Body of pancreas (tissue), 4 donors: ENCODE data around the gene ZNF621.

Experiments used
- CTCF ChIP-seq, 7 experiments: fragments of 450-650 bp in 4 of 7; fragments of 200-600 bp in 3 of 7; sonication (generic) in 3 of 7; IDR thresholded peaks; one replicate each; pipeline ENCODE4 v1.5.1; 2016 to 2019; ENCODE audit warnings: antibody characterized with exemption in 7 of 7
- POLR2A ChIP-seq, 3 donors: fragments of 450-650 bp; IDR thresholded peaks; one replicate each; pipeline ENCODE4 v1.6.1; 2016; ENCODE audit warnings: antibody characterized with exemption in 3 of 3, mild to moderate bottlenecking in 2 of 3

DNA sequence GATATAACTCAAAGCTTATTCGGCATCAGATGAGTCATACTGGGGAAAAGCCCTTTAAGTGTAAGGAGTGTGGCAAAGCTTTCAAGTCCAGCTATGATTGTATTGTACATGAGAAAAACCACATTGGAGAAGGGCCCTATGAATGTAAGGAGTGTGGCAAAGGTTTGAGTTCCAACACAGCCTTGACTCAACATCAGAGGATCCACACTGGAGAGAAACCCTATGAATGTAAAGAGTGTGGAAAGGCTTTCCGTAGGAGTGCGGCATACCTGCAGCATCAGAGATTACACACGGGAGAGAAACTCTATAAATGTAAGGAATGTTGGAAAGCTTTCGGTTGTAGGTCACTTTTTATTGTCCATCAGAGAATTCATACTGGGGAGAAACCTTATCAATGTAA, 7.5 kb downstream of the ZNF621 start:
- TF ChIP-seq CTCF (IDR thresholded peaks at IDR 0.05) (no peak), POLR2A (IDR thresholded peaks at IDR 0.05) (no peak)
